GM18861 (cell line): Measurements from ENCODE around the gene THSD4.

Experiments used
- ATAC-seq: cut with Tn5 transposase; IDR thresholded peaks from one replicate; pipeline ENCODE4 v1.9.1; 2021; ENCODE audit not compliant: unreplicated experiment

The THSD4 gene

DNA sequence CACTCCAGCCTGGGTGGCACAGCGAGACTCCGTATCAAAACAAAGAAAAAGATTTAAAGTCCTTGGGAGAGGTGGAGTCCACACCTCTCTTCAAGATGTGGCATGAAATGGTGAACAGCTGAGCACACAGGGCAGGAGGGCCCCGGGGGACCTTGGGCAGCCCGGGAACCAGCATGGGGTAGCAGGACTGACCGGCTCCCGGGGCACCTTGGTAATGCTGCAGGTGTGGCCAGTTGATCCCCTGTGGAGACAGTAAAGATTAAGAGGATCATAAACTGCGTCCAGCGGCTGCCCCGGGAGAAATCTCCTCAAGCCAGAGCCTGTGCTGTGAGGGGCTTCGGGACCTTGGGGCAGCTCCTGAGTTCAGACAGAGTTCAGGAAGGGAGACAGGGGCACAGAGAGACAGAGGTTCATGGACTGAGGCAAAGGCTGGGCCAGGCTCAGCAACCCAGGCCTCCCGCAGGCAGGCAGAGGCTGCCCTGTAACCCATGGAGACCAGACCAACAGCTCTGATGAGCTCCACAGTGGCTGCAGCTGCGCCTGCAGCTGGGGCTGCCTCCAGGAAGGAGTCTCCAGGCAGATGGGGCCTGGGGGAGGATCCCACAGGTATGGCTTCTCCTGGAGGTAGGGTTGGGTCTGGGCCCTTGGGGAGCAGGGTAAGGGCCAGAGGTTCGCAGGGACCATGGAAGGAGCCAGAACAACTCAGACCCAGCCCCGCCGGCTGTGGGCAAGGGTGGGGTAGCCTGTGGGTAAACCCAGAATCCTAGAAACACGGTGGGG, 695.2 kb downstream of the THSD4 start, which contains the start of gene NR2E3:
NR2E3 (plus strand) TSS at position 299 of the 780 bp plus-strand sequence; CDS start at position 489, 190 bp downstream.
- no peak for ATAC-seq

DNA sequence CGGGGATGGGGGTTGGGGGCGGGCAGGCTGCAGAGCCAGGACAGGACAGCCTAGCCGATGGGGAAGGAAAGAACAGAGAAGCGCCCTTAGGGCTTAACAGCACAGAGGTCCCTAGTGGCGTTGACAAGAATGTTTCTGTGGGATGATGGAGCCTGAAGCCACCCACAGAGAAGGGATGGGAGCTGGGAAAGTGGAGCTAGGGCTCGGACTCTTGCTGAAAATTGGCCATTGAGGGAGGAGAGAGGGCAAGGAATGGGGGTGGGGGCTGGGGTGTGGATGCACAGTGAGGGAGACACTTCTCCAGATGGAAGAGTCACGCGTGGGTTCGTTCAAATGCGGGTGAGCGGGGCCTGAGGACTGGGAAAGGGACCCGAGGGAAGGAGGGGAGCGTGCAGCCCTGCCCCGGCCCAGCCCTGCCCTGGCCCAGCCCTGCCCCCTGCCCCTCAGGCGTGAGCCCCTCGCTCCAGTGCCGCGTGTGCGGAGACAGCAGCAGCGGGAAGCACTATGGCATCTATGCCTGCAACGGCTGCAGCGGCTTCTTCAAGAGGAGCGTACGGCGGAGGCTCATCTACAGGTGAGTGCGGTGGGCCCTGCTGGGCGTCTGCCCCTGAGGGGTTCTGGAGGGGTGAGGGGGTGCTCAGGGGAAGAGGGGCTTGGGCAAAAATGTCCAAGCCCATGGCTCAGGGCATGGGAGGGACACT, 695.9 kb downstream of the THSD4 start:
- no peak for ATAC-seq

DNA sequence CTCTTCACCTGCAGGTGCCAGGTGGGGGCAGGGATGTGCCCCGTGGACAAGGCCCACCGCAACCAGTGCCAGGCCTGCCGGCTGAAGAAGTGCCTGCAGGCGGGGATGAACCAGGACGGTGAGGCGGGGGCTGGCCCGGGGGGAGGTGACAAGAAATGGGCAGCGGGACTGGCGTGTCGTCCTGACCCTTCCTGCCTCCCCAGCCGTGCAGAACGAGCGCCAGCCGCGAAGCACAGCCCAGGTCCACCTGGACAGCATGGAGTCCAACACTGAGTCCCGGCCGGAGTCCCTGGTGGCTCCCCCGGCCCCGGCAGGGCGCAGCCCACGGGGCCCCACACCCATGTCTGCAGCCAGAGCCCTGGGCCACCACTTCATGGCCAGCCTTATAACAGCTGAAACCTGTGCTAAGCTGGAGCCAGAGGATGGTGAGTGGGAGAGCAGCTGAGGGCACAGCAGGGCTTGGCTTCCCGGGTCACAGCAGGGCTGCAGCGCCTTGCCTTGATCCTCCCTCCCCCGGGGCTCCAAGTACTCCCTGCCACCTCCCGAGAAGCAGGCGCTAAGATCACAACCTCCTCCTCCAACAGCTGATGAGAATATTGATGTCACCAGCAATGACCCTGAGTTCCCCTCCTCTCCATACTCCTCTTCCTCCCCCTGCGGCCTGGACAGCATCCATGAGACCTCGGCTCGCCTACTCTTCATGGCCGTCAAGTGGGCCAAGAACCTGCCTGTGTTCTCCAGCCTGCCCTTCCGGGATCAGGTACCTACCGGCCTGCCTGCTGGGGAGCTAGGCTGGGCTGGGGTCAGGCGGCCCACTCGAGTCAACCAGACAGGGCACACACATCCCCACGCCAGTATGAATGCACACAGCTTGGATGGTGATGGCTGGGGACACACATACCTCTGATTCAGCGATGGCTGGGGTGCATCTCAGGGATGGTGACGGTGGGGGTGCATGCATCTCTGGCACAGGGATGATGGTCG, 696.8 kb downstream of the THSD4 start:
- no peak for ATAC-seq

DNA sequence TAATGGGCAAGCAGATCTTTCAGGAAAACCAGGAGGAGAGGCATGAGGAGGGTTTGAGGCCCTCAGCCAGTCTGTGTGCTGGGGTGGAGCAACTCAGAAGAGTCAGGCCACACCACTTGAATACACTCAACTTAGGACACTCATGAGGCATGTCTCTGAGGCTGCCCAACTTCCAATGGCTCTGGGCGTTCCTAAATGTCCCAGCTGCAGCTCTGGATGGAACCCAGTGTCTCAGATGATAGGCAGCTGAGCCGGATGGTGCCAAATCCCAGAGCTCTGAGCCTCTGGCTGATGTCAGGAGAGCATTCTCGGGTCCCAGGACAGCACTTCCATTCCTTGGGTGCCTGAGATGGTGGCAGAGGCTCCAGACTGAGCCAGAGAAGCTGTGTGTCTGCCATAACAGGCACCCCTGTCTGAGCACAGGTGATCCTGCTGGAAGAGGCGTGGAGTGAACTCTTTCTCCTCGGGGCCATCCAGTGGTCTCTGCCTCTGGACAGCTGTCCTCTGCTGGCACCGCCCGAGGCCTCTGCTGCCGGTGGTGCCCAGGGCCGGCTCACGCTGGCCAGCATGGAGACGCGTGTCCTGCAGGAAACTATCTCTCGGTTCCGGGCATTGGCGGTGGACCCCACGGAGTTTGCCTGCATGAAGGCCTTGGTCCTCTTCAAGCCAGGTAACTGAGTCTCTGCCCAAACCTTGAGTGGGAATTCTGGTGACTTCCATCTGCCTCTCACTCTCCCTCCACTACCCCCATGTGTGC, 697.9 kb downstream of the THSD4 start:
- no peak for ATAC-seq

DNA sequence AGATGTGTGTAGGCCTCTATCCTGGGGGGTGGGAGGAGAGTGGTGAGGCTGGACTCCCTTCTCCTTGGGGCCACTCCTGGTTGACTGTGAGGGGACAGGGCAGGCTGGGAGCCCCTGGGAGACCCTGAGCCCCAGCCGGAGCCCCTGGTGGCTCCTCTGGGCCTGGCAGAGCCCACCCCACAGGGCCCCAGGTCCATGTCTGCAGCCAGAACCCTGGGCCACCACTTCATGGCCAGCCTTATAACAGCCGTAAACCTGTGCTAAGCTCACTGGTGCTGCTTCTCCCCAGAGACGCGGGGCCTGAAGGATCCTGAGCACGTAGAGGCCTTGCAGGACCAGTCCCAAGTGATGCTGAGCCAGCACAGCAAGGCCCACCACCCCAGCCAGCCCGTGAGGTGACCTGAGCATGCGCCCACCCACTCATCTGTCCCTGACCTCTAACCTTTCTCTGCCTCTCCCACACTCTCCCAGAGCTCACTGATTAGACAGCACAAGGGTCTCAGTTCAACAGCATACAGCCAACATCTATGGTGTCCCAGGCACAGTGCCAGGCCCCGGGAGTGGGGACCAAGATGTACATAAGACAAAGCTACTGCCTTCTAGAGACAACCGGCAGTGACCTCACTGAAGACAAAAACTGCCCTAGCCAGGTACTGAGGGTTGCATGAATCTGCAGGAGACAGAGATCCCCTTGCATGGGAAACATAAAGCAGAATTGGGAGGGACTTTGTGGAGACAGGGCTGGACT, 698.6 kb downstream of the THSD4 start:
- ATAC-seq = no peak

DNA sequence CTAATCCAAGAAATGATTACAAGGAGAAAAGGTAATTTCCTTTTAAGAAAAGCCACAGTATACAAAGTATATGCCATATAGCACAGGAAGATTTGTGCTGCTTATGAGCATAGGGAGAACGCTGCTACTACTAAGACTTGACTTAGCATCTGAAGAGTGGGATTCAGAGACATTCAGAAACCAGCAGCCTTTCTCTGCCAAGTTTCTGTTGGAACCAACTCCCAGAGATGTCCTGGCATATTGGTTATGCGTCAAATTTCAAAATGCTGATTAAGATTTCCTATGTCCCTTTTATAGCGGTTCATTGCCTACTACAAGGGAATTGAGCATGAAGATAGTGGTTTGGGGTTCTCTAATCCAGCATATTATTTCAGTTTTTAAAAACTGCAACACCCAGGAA, 700.0 kb downstream of the THSD4 start:
- no peak for ATAC-seq

DNA sequence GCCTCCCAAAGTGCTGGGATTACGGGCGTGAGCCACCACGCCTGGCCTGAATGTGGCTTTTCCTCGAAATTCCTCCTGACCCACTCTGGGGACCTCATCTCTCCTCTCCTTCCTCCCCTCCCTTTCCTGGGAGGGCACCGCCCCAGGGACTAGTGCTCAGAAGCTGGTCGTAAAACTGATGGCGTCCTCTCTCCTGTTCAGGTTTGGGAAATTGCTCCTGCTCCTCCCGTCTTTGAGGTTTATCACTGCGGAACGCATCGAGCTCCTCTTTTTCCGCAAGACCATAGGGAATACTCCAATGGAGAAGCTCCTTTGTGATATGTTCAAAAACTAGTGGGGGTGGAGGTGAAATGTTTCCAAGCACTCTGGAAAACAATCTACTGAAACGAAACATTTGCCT, 702.1 kb downstream of the THSD4 start:
- ATAC-seq = no peak

DNA sequence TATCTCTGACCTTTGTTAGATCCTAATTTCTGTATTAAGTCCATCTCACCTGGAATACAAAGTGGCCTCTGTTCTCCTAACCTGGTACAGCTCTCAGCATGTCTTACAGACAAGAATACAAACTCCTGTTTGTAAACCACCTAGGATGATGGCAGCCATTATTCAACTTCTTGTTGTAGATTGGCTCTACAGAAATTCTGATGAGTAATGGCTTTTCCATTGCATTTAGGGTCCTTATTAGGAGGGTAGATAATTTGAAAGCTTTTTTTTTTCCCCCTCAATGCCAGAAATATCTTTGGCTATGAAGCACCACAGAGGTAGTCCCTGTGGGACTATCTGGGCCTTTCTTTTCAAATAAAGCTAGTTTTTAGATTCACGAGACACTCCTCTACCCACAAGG, 704.9 kb downstream of the THSD4 start:
- no peak for ATAC-seq

DNA sequence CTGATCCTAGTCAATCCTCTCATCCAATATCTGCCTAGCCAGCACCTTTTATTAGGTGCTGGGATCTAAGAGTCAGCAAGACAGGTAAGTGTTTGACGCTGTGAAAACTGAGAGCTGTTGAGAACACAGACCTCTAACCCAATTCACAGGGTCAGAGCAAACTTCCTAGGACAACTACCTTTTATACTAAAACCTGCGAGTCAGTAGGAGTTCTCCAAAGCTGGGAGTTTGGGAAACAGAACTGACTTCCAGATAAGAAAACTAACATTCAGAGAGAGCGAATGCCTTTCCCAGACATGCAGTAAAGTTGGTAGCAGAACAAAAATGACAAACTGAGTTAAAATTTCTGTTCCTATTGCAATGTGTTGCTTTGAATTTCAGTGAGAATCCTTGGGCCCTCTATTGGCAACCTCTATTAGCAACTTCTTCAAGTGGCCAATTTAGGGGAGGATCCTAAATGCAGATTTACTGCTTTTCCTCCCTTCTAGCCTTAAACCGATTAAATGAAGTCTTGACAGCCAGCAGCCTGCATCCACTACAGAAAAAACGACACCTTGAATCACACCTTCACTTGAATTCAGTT, 706.4 kb downstream of the THSD4 start:
- ATAC-seq = no peak

DNA sequence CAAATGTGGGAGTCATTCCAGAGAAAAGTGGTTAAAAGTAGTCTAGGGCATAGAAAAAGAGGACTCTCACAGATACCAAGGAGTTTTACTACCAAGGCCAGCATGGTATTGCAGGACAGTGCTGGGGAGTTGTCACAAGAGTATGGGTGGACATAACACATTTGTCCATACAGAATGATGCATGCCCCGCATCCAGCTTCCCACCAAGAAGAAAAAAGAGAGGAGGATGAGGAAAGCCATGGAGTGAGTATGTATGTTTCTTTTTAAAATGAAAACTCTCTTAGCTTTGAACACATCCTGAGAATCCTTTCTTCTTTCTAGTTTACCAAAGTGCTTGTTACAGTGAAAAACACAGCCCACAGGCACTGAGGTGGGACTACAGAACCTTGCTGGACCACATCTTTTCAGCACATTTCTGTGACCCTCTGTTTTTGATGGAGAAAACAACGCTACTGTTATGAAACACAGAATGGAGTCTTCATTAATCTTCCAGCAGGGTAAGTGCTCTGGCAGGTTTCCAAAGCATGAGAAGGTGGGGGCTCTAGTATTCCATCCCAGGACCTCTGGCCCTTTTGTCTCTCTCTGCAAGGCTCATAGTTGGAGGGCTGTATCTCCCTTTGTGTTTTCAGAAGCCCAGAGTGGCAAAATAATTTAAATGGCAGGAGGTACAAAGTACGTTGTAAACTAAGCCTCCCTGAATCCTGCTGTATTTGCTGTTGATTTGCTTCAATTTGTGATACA, 707.8 kb downstream of the THSD4 start:
- ATAC-seq = no peak

DNA sequence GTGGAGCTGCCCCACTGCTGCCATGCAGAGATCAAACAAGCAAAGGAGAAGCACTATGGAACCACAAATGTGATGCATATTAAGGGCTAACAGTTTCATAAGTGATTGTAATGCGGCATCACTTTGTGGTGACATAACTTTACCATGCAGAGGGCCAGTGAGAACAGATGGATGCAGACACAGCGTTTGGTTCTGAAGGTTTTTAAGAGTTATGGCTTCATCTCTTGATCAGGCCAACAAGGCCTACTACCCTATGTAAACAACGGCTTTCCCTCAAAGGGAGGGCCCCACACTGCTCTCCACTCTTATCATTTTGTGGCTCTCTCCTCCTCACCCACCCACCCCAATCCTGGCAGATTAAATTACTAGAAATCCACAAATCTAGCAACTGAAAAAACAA, 708.5 kb downstream of the THSD4 start:
- ATAC-seq = no peak

DNA sequence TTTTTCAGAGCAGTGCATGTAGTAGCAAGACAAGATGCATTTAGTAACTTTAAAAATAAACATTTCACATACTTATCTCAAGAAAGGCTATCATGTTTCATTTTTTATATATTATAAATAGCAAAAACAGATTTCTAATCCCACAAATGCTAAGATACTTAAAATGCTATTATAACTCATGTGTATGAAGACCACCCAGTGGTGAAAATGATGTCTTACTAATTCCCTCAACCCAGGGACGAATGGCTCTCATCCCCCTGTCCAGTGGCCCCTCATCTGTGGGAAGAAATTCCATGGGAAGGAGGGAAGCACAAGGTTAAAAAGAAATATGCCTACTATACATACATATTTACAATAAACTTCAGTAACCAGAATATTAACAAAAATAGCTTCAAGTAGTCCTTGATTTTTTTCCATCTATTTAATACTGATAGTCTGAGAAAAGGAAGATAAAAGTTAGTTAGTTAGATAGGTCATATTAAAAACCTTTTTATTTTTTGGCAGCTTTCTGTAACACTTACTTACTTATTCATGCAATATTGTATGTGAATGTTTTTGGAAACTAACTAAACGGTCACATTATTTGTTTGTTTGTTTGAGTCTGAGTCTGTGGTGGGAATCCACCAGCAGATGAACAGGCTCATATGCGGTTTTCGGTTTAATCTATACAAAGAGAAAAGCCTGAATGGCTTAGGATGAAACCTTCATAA, 709.9 kb downstream of the THSD4 start:
- ATAC-seq = no peak

DNA sequence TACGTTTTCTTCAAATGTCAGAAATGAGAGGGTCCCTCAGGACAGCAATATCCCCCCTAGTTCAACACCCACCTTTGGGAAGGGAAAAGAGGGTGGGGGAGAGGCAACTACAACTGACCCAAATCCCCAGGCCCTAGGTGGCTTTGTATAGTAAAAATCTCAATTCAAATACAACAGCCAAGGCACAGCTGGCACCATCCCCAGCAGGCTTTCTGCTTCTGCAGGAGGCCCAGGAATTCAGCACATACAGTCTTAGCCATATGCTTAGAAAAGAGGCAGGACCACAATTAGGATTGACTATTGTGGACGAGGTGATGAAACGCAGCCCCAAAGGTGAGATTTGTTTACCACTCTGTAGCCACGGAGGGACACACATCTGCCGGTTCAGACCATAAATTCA, 710.9 kb downstream of the THSD4 start:
- ATAC-seq = no peak

DNA sequence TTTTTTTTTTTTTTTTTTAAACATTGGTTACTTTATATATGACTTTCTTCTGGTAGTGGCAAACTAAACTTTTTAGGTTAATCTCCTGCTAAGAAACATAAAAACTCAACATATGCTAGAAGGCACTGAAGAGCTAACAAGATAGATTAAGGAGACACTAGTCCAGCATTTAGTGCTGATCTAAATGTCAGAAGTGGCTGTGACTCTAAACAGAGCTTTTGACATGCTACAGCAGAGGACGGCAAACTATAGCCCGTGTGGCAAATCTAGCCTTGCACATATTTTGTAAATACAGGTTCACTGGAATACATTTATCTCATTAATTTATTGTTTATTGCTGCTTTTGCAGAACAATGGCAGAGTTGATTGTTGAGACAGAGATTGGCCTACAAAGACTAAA, 715.7 kb downstream of the THSD4 start:
- ATAC-seq = no peak
